Thyroid gland (tissue), 4 donors: ENCODE results near the gene FNTB. TPM values are rescaled to one million over a fixed set of nuclear protein-coding genes. Genes with fewer than 3 reads are reported as not detected.

Experiments used
- DNase-seq, 2 donors: peaks; one replicate each; pipeline ENCODE4 v3.0.0-alpha.2; 2019
- H3K27ac ChIP-seq, 3 donors: fragments of 200-600 bp; sonication (generic); 1 replicate in 2 of 3; 2 replicates in 1 of 3; pipeline ENCODE4 v1.5.1; 2016 to 2019; ENCODE audit warnings: mild to moderate bottlenecking in 1 of 3, moderate library complexity in 1 of 3
- H3K27me3 ChIP-seq: fragments of 200-600 bp; sonication (generic); one replicate; pipeline ENCODE4 v1.5.1; 2019
- H3K36me3 ChIP-seq, 2 donors: fragments of 200-600 bp; sonication (generic); one replicate each; pipeline ENCODE4 v1.5.1; 2016 to 2019
- H3K4me1 ChIP-seq, 2 donors: fragments of 200-600 bp; sonication (generic); one replicate each; pipeline ENCODE4 v1.5.1; 2017 to 2019
- H3K4me3 ChIP-seq, 3 donors: fragments of 200-600 bp; sonication (generic); replicated peaks in 1 of 3; 1 replicate in 2 of 3; 2 replicates in 1 of 3; pipeline ENCODE4 v1.5.1; 2016; ENCODE audit warnings: mild to moderate bottlenecking in 1 of 3
- H3K9me3 ChIP-seq: fragments of 200-600 bp; sonication (generic); one replicate; pipeline ENCODE4 v1.5.1; 2017
- POLR2A ChIP-seq, 2 donors: fragments of 450-650 bp; IDR thresholded peaks; one replicate each; pipeline ENCODE4 v1.6.1; 2017; ENCODE audit warnings: antibody characterized with exemption in 2 of 2, mild to moderate bottlenecking in 2 of 2, moderate library complexity in 1 of 2
- WGBS, 2 donors: methylation state at CpG; one replicate each; pipeline ENCODE4 v1.1.5; 2017; 5-methylcytosine and 5-hydroxymethylcytosine counted together
- intact Hi-C: fragments of 100-400 bp; cut with DNase I; formaldehyde crosslinking; loops from one replicate; pipeline ENCODE4 v1.15.1; 2023
- total RNA-seq, 4 donors: library from RNA; depleted of rRNA; stranded (reverse); fragments of >200 nt; gene quantifications; one replicate each; pipeline ENCODE4 v1.2.3, GENCODE V29; 2016
- TF ChIP-seq, protein P1 (sequence below), 6 experiments: fragments of 200-600 bp in 3 of 6; fragments of 450-650 bp in 3 of 6; sonication (generic) in 3 of 6; IDR thresholded peaks; one replicate each; pipeline ENCODE4 v1.5.1; 2016 to 2019; ENCODE audit warnings: antibody characterized with exemption in 6 of 6, mild to moderate bottlenecking in 2 of 6, inconsistent platforms in 1 of 6, moderate library complexity in 1 of 6

The FNTB gene
- total RNA-seq, 4 donors from 2014 or later = 7.8 to 27.0 (median 18.8) TPM

DNA sequence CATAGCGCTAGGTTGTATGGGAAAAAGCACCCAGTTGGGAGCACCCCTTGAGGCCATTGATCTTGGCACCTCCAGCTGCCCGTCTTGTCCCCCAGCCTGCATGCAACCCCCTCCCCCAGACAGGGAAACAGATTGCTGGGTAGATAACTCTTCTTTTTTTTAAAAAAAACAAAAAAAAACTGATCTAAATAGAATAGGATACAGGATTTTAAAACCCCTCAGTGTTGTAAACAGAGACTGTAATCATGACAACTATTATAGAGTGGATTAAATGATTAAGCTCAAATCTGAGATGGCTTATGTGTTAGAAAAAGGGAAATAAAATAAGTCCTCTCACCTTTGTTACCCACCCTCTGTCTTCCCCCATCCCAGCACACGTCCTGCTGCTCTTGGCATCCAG, 66.8 kb downstream of the FNTB start:
- Histone ChIP-seq H3K27ac (no peak overlapping the region), H3K4me3 (no peak overlapping the region), H3K9me3 (no peaks in the 10 kb centered on the region), H3K4me1 (no peaks in the 10 kb centered on the region), H3K27me3 (no peaks in the 10 kb centered on the region), H3K36me3 (peaks cover 0 to 3% of the 10 kb centered on the region in 2 donors)
- TF ChIP-seq, protein P1, sequence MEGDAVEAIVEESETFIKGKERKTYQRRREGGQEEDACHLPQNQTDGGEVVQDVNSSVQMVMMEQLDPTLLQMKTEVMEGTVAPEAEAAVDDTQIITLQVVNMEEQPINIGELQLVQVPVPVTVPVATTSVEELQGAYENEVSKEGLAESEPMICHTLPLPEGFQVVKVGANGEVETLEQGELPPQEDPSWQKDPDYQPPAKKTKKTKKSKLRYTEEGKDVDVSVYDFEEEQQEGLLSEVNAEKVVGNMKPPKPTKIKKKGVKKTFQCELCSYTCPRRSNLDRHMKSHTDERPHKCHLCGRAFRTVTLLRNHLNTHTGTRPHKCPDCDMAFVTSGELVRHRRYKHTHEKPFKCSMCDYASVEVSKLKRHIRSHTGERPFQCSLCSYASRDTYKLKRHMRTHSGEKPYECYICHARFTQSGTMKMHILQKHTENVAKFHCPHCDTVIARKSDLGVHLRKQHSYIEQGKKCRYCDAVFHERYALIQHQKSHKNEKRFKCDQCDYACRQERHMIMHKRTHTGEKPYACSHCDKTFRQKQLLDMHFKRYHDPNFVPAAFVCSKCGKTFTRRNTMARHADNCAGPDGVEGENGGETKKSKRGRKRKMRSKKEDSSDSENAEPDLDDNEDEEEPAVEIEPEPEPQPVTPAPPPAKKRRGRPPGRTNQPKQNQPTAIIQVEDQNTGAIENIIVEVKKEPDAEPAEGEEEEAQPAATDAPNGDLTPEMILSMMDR (IDR thresholded peaks at IDR 0.05) = no peak
- no peak for TF ChIP-seq POLR2A (IDR thresholded peaks at IDR 0.05)
- DNase-seq = no peak
- intact Hi-C loops = no loop called here
- 95 to 97% methylated on average over 3 of the region's 3 CpGs for WGBS, 2 donors

DNA sequence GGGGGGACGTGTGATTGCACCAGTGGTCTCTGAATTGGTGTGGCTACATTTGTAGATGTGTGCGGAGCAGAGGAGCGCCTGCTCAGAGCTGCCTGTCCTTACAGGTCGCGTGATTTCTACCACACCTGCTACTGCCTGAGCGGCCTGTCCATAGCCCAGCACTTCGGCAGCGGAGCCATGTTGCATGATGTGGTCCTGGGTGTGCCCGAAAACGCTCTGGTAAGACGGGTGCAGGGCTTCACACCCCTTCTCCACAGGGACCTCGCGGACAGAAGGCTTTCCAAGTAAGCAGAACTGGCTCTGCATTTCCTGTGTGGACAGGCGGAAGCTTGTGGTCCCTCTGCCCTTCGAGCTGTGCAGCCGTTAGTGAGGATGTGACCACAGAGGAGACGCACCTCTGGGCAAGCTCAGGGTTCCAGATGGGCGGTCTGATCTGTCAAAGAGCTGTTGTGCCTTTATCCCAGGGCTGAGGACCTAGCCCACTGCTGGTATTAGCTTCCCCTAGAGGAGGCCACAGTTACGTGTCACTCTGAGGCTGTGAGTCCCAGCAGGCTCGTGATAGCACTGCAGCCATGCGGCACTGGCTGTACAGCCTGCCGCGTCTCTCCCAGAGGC, 67.9 kb downstream of the FNTB start:
- Histone ChIP-seq H3K36me3 (peaks cover 0 to 3% of the 10 kb centered on the region in 2 donors), H3K27me3 (no peaks in the 10 kb centered on the region), H3K9me3 (no peaks in the 10 kb centered on the region), H3K4me3 (no peak overlapping the region), H3K27ac (no peak overlapping the region), H3K4me1 (no peaks in the 10 kb centered on the region)
- intact Hi-C loops = no loop called here
- 95 to 97% methylated on average over 14 to 22 of the region's 23 CpGs for WGBS, 2 donors
- DNase-seq = no peak
- no peak for TF ChIP-seq POLR2A (IDR thresholded peaks at IDR 0.05)
- TF ChIP-seq, protein P1 (IDR thresholded peaks at IDR 0.05) = no peak

DNA sequence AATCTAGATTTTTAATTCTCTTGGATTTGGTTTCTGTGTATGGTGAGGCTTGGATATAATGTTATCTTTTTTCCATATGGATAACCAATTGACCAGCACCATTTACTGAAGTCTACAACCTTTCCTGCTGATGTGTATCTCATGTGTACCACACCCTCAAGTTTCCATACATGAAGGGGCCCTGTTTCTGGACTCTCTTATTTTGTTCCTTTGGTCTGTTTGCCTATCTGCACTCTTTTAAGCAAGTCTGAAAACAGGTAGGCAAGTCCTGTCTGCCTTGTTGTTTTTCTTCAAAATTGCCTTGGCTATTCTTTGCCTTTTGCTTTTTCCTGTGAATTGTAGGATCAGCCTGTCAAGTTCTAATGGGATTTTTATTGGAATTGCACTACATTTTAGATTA, 71.0 kb downstream of the FNTB start:
- intact Hi-C loops = no loop called here
- Histone ChIP-seq H3K4me1 (no peaks in the 10 kb centered on the region), H3K9me3 (no peaks in the 10 kb centered on the region), H3K27me3 (no peaks in the 10 kb centered on the region), H3K27ac (no peak overlapping the region), H3K4me3 (no peak overlapping the region), H3K36me3 (peaks cover 6 to 15% of the 10 kb centered on the region in 2 donors)
- TF ChIP-seq, protein P1 (IDR thresholded peaks at IDR 0.05) = no peak
- no peak for TF ChIP-seq POLR2A (IDR thresholded peaks at IDR 0.05)
- DNase-seq = no peak

DNA sequence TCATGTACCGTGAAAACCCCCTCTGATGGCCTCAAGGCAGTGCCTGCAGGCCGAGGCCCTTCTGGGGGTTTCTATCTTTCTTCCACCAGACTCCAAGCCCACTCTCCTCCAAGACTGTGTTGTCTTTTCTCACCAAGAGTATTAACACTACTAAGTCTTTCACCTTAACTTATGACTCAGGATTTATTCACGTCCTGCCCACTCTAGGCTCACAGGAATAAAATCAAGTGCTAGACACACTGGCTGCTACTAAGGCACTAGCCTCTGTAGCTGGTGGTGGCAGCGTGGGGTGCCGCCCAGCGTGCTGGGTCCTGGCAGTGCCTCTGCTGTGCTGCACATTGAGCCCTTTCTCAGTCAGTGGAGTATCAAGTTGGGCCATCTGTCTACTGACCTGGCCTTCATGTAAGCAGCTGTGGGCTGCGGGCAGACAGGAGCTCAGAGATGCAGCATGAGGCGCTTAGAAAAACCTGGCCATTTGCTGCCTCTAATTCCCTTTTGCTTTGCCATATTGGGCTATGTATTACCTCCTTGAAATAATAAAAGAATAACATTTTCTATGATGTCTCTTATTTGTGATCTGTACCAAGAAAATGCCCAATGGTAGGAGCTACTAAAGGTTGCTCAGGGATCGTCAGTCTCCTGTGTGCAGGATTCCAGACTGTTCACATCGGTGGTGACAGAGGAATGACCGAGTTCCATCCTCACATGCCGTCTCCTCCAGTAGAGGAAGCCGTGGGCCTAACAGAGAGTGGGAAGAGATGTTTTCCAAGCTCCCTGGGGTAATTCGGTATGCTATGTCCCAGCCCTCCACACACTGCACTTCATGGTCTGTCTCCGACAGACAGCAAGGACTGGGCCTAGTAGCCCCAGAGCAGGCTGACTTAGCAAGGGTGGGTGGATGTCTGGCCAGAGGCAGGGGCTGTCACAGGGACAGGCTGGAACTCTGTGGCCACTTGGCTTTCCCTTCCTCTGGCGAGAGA, 75.7 kb downstream of the FNTB start:
- WGBS, 2 donors = 85 to 96% methylated on average over 16 of the region's 16 CpGs

More for the DNA sequence above, 75.7 kb downstream of the FNTB start:
- TF ChIP-seq POLR2A (IDR thresholded peaks at IDR 0.05) = no peak
- TF ChIP-seq, protein P1 (IDR thresholded peaks at IDR 0.05) = no peak
- Histone ChIP-seq H3K4me3 (no peak overlapping the region), H3K27me3 (no peaks in the 10 kb centered on the region), H3K4me1 (no peaks in the 10 kb centered on the region), H3K36me3 (peaks cover 14 to 15% of the 10 kb centered on the region in 2 donors), H3K27ac (no peak overlapping the region), H3K9me3 (no peaks in the 10 kb centered on the region)
- DNase-seq = no peak
- intact Hi-C loops = no loop called here
